ENCODE results near the gene CAMLG.

DNA sequence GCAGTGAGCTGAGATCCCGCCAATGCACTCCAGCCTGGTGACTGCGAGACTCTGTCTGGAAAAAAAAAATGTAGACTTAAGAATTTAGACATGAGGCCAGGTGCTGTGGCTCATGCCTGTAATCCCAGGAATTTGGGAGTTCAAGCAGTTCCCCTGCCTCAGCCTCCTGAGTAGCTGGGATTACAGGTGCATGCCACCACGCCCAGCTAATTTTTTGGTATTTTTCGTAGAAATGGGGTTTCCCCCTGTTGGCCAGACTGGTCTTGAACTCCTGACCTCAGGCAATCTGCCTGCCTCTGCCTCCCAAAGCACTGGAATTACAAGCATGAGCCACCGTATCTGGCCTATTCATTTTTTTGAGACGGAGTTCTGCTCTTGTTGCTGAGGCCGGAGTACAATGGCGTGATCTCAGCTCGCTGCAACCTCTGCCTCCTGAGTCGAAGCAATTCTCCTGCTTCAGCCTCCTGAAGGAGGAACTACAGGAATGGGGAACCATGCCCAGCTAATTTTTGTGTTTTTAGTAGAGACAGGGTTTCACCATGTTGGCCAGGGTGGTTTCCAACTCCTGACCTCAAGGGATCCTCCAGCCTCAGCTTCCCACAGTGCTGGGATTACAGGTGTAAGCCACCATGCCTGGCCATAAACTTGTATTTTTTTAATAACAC is 34.2 kb downstream of the CAMLG start:
- TF ChIP-seq, protein P1, sequence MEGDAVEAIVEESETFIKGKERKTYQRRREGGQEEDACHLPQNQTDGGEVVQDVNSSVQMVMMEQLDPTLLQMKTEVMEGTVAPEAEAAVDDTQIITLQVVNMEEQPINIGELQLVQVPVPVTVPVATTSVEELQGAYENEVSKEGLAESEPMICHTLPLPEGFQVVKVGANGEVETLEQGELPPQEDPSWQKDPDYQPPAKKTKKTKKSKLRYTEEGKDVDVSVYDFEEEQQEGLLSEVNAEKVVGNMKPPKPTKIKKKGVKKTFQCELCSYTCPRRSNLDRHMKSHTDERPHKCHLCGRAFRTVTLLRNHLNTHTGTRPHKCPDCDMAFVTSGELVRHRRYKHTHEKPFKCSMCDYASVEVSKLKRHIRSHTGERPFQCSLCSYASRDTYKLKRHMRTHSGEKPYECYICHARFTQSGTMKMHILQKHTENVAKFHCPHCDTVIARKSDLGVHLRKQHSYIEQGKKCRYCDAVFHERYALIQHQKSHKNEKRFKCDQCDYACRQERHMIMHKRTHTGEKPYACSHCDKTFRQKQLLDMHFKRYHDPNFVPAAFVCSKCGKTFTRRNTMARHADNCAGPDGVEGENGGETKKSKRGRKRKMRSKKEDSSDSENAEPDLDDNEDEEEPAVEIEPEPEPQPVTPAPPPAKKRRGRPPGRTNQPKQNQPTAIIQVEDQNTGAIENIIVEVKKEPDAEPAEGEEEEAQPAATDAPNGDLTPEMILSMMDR (IDR thresholded peaks at IDR 0.05) = no peak
- TF ChIP-seq POLR2A (IDR thresholded peaks at IDR 0.05) (no peak), POLR2AphosphoS5 (IDR thresholded peaks at IDR 0.05) (no peak)
